Measurements from ENCODE around the gene LINGO4.
"Not testable (repeated sequence)": the region's sequence is repeated elsewhere in the genome, so short reads cannot be mapped to it uniquely, and the experiment has no call there.

The LINGO4 gene

DNA sequence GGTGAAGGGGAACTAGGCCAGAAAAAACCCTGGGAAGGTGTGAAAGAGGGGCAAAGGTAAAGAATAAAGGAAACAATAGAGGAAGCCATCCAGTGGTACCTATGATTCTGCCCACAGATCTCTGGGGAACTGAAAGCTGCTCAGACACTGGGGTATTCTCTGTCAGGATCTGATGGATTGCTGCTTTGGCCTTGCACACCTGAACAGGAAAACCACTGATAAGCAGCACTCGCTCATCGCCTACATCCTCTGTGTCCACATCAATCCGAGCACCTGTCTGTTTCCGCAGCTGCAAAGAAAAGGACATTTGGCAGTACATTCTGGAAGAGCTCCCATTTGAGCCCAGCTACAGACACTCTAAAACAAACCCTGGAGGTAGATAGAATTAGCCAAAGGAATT, 25.4 kb downstream of the LINGO4 start:
- DNase-seq (ENCODE audit: low read depth): no peak
- TF ChIP-seq CTCF (IDR thresholded peaks at IDR 0.05; ENCODE audit: insufficient read depth, low read depth, low read length, missing control alignments): no peak
- H3K4me3 ChIP-seq (ENCODE audit: low read length): no peak overlapping the region

DNA sequence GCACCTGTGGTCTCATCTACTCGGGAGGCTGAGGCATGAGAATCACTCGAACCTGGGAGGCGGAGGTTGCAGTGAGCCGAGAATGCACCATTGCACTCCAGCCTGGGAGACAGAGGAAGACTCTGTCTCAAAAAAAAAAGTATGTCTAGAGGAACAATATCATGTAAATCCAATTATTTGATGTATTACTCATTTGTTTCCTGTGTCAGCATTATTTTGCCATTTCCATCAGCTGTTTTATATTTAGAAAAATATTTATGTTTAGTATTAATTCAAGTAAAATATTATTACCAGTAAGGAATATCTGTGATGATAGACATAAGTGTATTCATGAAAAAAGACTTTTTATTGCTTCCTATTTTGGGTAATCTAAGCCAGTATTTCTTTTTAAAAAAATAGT, 27.9 kb downstream of the LINGO4 start:
- TF ChIP-seq CTCF (IDR thresholded peaks at IDR 0.05; ENCODE audit: insufficient read depth, low read depth, low read length, missing control alignments): no peak
- DNase-seq (ENCODE audit: low read depth): no peak
- H3K4me3 ChIP-seq (ENCODE audit: low read length): no peak overlapping the region

DNA sequence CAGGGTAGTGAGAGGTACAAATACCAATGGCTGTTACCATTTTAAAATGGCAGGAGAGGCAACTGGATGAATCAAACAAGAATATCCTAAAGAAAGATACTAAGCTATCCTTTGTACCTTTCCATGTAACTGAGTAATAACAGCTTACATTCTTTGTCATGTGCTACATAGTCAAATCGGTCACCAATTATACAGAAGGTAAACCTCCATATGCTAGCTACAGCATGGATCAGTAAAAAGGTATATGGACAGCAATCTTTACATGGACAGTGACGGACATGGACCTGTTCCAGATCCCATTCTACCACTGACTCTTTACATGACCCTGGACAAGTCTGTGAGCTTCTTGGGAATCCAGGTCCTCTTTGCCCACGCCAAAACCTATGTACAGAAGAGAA, 28.6 kb downstream of the LINGO4 start:
- no peak overlapping the region for H3K4me3 ChIP-seq (ENCODE audit: low read length)
- DNase-seq (ENCODE audit: low read depth): no peak
- no peak for TF ChIP-seq CTCF (IDR thresholded peaks at IDR 0.05; ENCODE audit: insufficient read depth, low read depth, low read length, missing control alignments)

- no peak for TF ChIP-seq CTCF (IDR thresholded peaks at IDR 0.05; ENCODE audit: insufficient read depth, low read depth, low read length, missing control alignments)
- no peak overlapping the region for H3K4me3 ChIP-seq (ENCODE audit: low read length)
- no peak for DNase-seq (ENCODE audit: low read depth)
These were observed 29.1 kb downstream of the LINGO4 start for GRCh38 chr1:151775894-151776664.

GRCh38 chr1:151774256-151774922, 30.8 kb downstream of the LINGO4 start:
- no peak overlapping the region for H3K4me3 ChIP-seq (ENCODE audit: low read length)
- DNase-seq (ENCODE audit: low read depth): no peak
- TF ChIP-seq CTCF (IDR thresholded peaks at IDR 0.05; ENCODE audit: insufficient read depth, low read depth, low read length, missing control alignments): no peak

GRCh38 chr1:151773702-151774101, 31.5 kb downstream of the LINGO4 start:
- no peak for TF ChIP-seq CTCF (IDR thresholded peaks at IDR 0.05; ENCODE audit: insufficient read depth, low read depth, low read length, missing control alignments)
- peak; percentile 96 for DNase-seq (ENCODE audit: low read depth)
- H3K4me3 ChIP-seq (ENCODE audit: low read length): no peak overlapping the region

DNA sequence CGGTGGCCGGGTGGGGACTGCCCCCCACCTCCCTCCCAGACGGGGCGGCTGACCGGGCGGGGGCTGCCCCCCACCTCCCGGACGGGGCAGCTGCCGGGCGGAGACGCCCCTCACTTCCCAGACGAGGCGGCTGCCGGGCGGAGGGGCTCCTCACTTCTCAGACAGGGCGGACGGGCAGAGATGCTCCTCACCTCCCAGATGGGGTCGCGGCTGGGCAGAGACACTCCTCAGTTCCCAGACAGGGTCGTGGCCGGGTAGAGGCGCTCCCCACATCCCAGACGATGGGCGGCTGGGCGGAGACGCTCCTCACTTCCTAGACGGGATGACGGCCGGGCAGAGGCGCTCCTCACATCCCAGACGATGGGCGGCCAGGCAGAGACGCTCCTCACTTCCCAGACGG, 35.9 kb downstream of the LINGO4 start:
- not testable (repeated sequence) for H3K4me3 ChIP-seq (ENCODE audit: low read length); DNase-seq (ENCODE audit: low read depth)

- H3K4me3 ChIP-seq (ENCODE audit: low read length): not testable (repeated sequence)
- peak; percentile 71 for DNase-seq (ENCODE audit: low read depth)
These were observed 36.7 kb downstream of the LINGO4 start for GRCh38 chr1:151768351-151769066.

Measured in epithelial cell of esophagus (primary cell).